Hepatocyte (in vitro differentiated cells): ENCODE results near the gene MRNIP. TPM values are rescaled to one million over a fixed set of nuclear protein-coding genes. Genes with fewer than 3 reads are reported as not detected.
"Not testable (repeated sequence)": the region's sequence is repeated elsewhere in the genome, so short reads cannot be mapped to it uniquely, and the experiment has no call there.

Experiments
- DNase-seq: peaks from one replicate; pipeline ENCODE4 v3.0.0-alpha.2; 2016; ENCODE audit warnings: low spot score
- H2AFZ ChIP-seq: fragments of 200-600 bp; sonication (generic); 2 replicates; pipeline ENCODE4 v1.6.0; 2016; ENCODE audit warnings: antibody characterized with exemption, mild to moderate bottlenecking
- H3K27ac ChIP-seq: fragments of 200-600 bp; sonication (generic); 2 replicates; pipeline ENCODE4 v1.5.1; 2016; ENCODE audit warnings: mild to moderate bottlenecking
- H3K27me3 ChIP-seq: fragments of 200-600 bp; sonication (generic); 2 replicates; pipeline ENCODE4 v1.6.1; 2016
- H3K36me3 ChIP-seq: fragments of 200-600 bp; sonication (generic); replicated peaks from 2 replicates; pipeline ENCODE4 v1.5.1; 2016; ENCODE audit warnings: low read depth; ENCODE audit not compliant: insufficient read depth
- H3K4me1 ChIP-seq: fragments of 200-600 bp; sonication (generic); 2 replicates; pipeline ENCODE4 v1.5.1; 2016; ENCODE audit warnings: mild to moderate bottlenecking, moderate library complexity; ENCODE audit not compliant: insufficient read depth
- H3K4me2 ChIP-seq: fragments of 200-600 bp; sonication (generic); 2 replicates; pipeline ENCODE4 v1.6.0; 2016
- H3K4me3 ChIP-seq: fragments of 200-600 bp; sonication (generic); 2 replicates; pipeline ENCODE4 v1.5.1; 2016; ENCODE audit warnings: mild to moderate bottlenecking
- H3K79me2 ChIP-seq: fragments of 200-600 bp; sonication (generic); 2 replicates; pipeline ENCODE4 v1.6.0; 2017; ENCODE audit warnings: mild to moderate bottlenecking
- H3K9me2 ChIP-seq: fragments of 200-600 bp; sonication (generic); replicated peaks from 2 replicates; pipeline ENCODE4 v1.6.0; 2017; ENCODE audit warnings: mild to moderate bottlenecking; ENCODE audit not compliant: insufficient read depth
- H3K9me3 ChIP-seq: fragments of 200-600 bp; sonication (generic); 2 replicates; pipeline ENCODE4 v1.5.1; 2016; ENCODE audit warnings: low read depth, mild to moderate bottlenecking
- H4K20me1 ChIP-seq: fragments of 200-600 bp; sonication (generic); 2 replicates; pipeline ENCODE4 v1.6.0; 2016; ENCODE audit warnings: mild to moderate bottlenecking; ENCODE audit not compliant: insufficient read depth, poor library complexity, severe bottlenecking
- CTCF ChIP-seq: fragments of 200-600 bp; sonication (generic); IDR thresholded peaks from 2 replicates; pipeline ENCODE4 v1.5.1; 2016; ENCODE audit warnings: antibody characterized with exemption, mild to moderate bottlenecking; ENCODE audit not compliant: poor library complexity
- EZH2 ChIP-seq: fragments of 200-600 bp; sonication (generic); IDR thresholded peaks from 2 replicates; pipeline ENCODE4 v1.6.1; 2016; ENCODE audit warnings: antibody characterized with exemption, mild to moderate bottlenecking, borderline replicate concordance
- EZH2phosphoT487 ChIP-seq: fragments of 200-600 bp; sonication (generic); IDR thresholded peaks from one replicate; pipeline ENCODE4 v1.6.1; 2018; ENCODE audit warnings: antibody characterized with exemption, mild to moderate bottlenecking, low read depth, moderate library complexity; ENCODE audit not compliant: unreplicated experiment, severe bottlenecking
- WGBS: methylation state at CpG from one replicate; pipeline ENCODE4 v1.1.6; 2016; ENCODE audit warnings: low lambda C conversion rate; ENCODE audit errors: missing lambda C conversion rate; 5-methylcytosine and 5-hydroxymethylcytosine counted together
- polyA plus RNA-seq: library from polyadenylated mRNA; unstranded; fragments of >200 nt; fragmentation: Nextera tagmentation; extraction: Ambion mirVana; gene quantifications from 2 replicates; pipeline ENCODE4 v1.2.1, GENCODE V29; 2016
- total RNA-seq: library from RNA; depleted of rRNA; stranded (reverse); fragments of >200 nt; gene quantifications from 2 replicates; pipeline ENCODE4 v1.2.3, GENCODE V29; 2014

The MRNIP gene
- total and polyA plus RNA-seq, 2 experiments from 2014 or later, result 21.2 to 28.5 TPM

- Histone ChIP-seq H3K27ac (no peak overlapping the region), H3K4me2 (no peak overlapping the region), H3K4me1 (no peaks in the 10 kb centered on the region), H2AFZ (no peak overlapping the region), H3K4me3 (no peak overlapping the region), H3K9me3 (no peaks in the 10 kb centered on the region), H4K20me1 (no peaks in the 10 kb centered on the region), H3K27me3 (no peaks in the 10 kb centered on the region), H3K79me2 (no peaks in the 10 kb centered on the region), H3K36me3 (no peaks in the 10 kb centered on the region), H3K9me2 (no peaks in the 10 kb centered on the region)
- 94% methylated on average over 14 of the region's 14 CpGs for WGBS
- DNase-seq, result no peak
- TF ChIP-seq CTCF, result no peak
- no peak for TF ChIP-seq EZH2
- no peak for TF ChIP-seq EZH2phosphoT487
Observed at GRCh38 chr5:179872828-179873575, 14.4 kb upstream of the MRNIP start.

GRCh38 chr5:179872055-179872827 is 13.6 kb upstream of the MRNIP start:
- Histone ChIP-seq H3K9me3 (no peaks in the 10 kb centered on the region), H3K4me1 (no peaks in the 10 kb centered on the region), H3K36me3 (no peaks in the 10 kb centered on the region), H2AFZ (no peak overlapping the region), H3K27me3 (no peaks in the 10 kb centered on the region), H4K20me1 (no peaks in the 10 kb centered on the region), H3K27ac (no peak overlapping the region), H3K9me2 (no peaks in the 10 kb centered on the region), H3K79me2 (no peaks in the 10 kb centered on the region), H3K4me2 (no peak overlapping the region), H3K4me3 (no peak overlapping the region)
- WGBS, result 93% methylated on average over 8 of the region's 18 CpGs
- DNase-seq, result no peak
- TF ChIP-seq EZH2 (no peak), EZH2phosphoT487 (no peak)

- not testable (repeated sequence) for H3K9me2 ChIP-seq, H2AFZ ChIP-seq, H3K4me3 ChIP-seq, H3K27me3 ChIP-seq, H3K27ac ChIP-seq, H3K36me3 ChIP-seq, H3K79me2 ChIP-seq, DNase-seq, H3K4me1 ChIP-seq, H3K4me2 ChIP-seq, H4K20me1 ChIP-seq, H3K9me3 ChIP-seq
- WGBS, result 98% methylated on average over 9 of the region's 14 CpGs
Observed at GRCh38 chr5:179871533-179871932, 12.9 kb upstream of the MRNIP start.

- DNase-seq, result no peak
- H3K9me2 ChIP-seq, result no peaks in the 10 kb centered on the region
- no peak overlapping the region for H3K4me3 ChIP-seq
- H3K79me2 ChIP-seq, result no peaks in the 10 kb centered on the region
- H3K36me3 ChIP-seq, result no peaks in the 10 kb centered on the region
- H3K4me2 ChIP-seq, result no peak overlapping the region
- no peaks in the 10 kb centered on the region for H3K4me1 ChIP-seq
- no peak overlapping the region for H3K27ac ChIP-seq
- H4K20me1 ChIP-seq, result no peaks in the 10 kb centered on the region
- no peaks in the 10 kb centered on the region for H3K27me3 ChIP-seq
- TF ChIP-seq CTCF (no peak), EZH2 (no peak), EZH2phosphoT487 (no peak)
- 90% methylated on average over 3 of the region's 3 CpGs for WGBS
- H3K9me3 ChIP-seq, result no peaks in the 10 kb centered on the region
- H2AFZ ChIP-seq, result no peak overlapping the region
Observed at GRCh38 chr5:179870952-179871351, 12.3 kb upstream of the MRNIP start.
